ENCODE results near the gene B3GALNT1.

DNA sequence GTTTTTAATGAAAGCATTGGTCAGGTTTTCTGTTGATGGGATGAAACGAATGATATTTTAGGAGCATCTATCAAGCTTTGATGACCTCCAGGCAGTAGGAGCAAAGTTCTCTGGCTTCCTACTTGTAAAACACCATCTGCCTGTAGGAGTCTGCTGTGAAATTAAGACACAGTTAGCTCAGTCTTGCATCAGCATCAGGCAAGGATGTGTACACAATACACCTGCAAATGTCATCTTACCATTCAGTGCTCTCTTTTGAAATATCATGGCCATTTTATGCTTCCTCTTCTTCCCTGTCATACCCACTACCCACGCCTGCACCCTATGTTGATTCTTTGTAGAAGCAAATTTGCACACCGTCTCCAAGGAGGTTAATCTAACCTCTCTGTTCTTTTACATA lies 38.2 kb downstream of the B3GALNT1 start:
- TF ChIP-seq POLR2A (IDR thresholded peaks at IDR 0.05; ENCODE audit: low read depth, low read length) (no peak), POLR2AphosphoS5 (IDR thresholded peaks at IDR 0.05; ENCODE audit: low read depth, low read length) (no peak), TAF1 (IDR thresholded peaks at IDR 0.05; ENCODE audit: low read depth, low read length) (no peak)

All from GM12891 (cell line).